ENCODE results near the gene IPO9. TPM values are rescaled to one million over a fixed set of nuclear protein-coding genes. Genes with fewer than 3 reads are reported as not detected.

IPO9 gene
- total and polyA plus RNA-seq, 2 of the 4 experiments (the other 2 are of a cell fraction), result 14.0 to 23.4 TPM

DNA sequence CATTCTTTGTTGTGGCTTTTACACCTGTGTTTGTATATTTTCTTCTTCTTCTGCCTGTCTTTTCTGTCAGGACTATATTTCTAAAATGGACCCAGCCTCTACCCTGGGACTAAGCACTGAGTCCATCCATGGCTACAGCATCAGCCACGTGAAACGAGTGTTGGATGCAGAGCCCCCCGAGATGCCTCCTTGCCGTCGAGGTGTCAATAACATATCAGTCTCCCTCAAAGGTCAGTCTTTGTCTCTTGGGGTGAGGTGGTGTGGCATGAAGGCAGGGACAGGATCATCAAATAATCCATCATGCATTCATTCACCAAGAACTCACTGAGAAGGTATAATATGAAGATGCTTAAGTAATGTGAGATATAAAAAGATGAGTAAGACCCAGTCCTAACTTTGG, 19.1 kb upstream of the IPO9 start:
- H3K4ac ChIP-seq (ENCODE audit: low read depth, low read length), result no peak overlapping the region
- no peak overlapping the region for H2BK5ac ChIP-seq (ENCODE audit: low read depth, low read length, poor library complexity, severe bottlenecking)
- H3K4me2 ChIP-seq (ENCODE audit: low read depth, low read length), result no peak overlapping the region
- H3K18ac ChIP-seq (ENCODE audit: low read depth, low read length), result no peak overlapping the region
- H2BK15ac ChIP-seq (ENCODE audit: low read depth, low read length), result no peak overlapping the region
- no CpG with 5 or more reads among the region's 5 CpGs for WGBS, 2 experiments (ENCODE audit: extremely low coverage in 2 of 2, insufficient read length in 1 of 2)
- no peaks in the 10 kb centered on the region for H4K20me1 ChIP-seq (ENCODE audit: insufficient read depth, low read length)
- H3K36me3 ChIP-seq (ENCODE audit: control insufficient read depth, insufficient read depth, low read length), result peaks cover 85% of the 10 kb centered on the region
- ChIA-PET CTCF (no interaction called here), POLR2A (ENCODE audit: unreplicated experiment) (no interaction called here)
- peaks cover 14% of the 10 kb centered on the region; the same call in 1 of the 2 replicates for H3K9me1 ChIP-seq (ENCODE audit: insufficient read depth, low read length)
- intact Hi-C loops (cut with micrococcal nuclease), result no loop called here
- no peak overlapping the region for H2AK5ac ChIP-seq (ENCODE audit: low read depth, low read length)
- no peak overlapping the region for H3K56ac ChIP-seq (ENCODE audit: extremely low read depth, insufficient read depth, low read length)
- H2AK9ac ChIP-seq (replicated peaks; ENCODE audit: low read depth, low read length, poor library complexity), result no peak overlapping the region
- no peak overlapping the region for H4K8ac ChIP-seq (ENCODE audit: low read depth in 2 of 2, low read length in 2 of 2)
- BruUV-seq (replicated peaks), result no TSS peak
- H3K4me1 ChIP-seq (ENCODE audit: control insufficient read depth, insufficient read depth, low read length), result no peaks in the 10 kb centered on the region
- peaks cover 18 to 31% of the 10 kb centered on the region in 2 experiments for H3K79me1 ChIP-seq (ENCODE audit: low read depth in 1 of 2, low read length in 2 of 2)
- no peaks in the 10 kb centered on the region for H3K9me3 ChIP-seq (ENCODE audit: control insufficient read depth, insufficient read depth, low read length)
- no peak overlapping the region for H4K91ac ChIP-seq (ENCODE audit: insufficient read depth, low read depth, low read length)
- H2BK20ac ChIP-seq (ENCODE audit: low read depth, low read length), result no peak overlapping the region
- no peak overlapping the region for H4K5ac ChIP-seq (ENCODE audit: low read depth, low read length)
- no peak overlapping the region for H3K9ac ChIP-seq (ENCODE audit: low read depth, low read length)
- H3K27ac ChIP-seq (ENCODE audit: insufficient read depth, low read length), result no peak overlapping the region
- no peak for TF ChIP-seq RAD21 (IDR thresholded peaks at IDR 0.05; ENCODE audit: low read length)
- no peak for TF ChIP-seq POLR2A (IDR thresholded peaks at IDR 0.05; ENCODE audit: low read depth, low read length)
- TF ChIP-seq, protein P1, sequence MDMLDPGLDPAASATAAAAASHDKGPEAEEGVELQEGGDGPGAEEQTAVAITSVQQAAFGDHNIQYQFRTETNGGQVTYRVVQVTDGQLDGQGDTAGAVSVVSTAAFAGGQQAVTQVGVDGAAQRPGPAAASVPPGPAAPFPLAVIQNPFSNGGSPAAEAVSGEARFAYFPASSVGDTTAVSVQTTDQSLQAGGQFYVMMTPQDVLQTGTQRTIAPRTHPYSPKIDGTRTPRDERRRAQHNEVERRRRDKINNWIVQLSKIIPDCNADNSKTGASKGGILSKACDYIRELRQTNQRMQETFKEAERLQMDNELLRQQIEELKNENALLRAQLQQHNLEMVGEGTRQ (IDR thresholded peaks at IDR 0.05; ENCODE audit: low read depth, low read length), result no peak
- TF ChIP-seq RFX5 (IDR thresholded peaks at IDR 0.05; ENCODE audit: low read depth, low read length), result no peak
- TF ChIP-seq FOS (IDR thresholded peaks at IDR 0.05; ENCODE audit: low read depth, low read length), result no peak
- TF ChIP-seq NFE2L2 (IDR thresholded peaks at IDR 0.05; ENCODE audit: low read depth, low read length), result no peak
- TF ChIP-seq MAZ (IDR thresholded peaks at IDR 0.05; ENCODE audit: borderline replicate concordance, low read depth, low read length), result no peak
- no peak overlapping the region for H2AFZ ChIP-seq (replicated peaks; ENCODE audit: low read length, poor library complexity)
- H3K4me3 ChIP-seq (ENCODE audit: insufficient read depth, low read depth, low read length), result no peak overlapping the region
- dilution Hi-C loops (cut with HindIII; ENCODE audit: low sequenced_read_pairs, unreplicated experiment), result no loop called here
- DNase-seq (no peak), ATAC-seq (ENCODE audit: low read depth) (no peak)
- no peaks in the 10 kb centered on the region for H3K27me3 ChIP-seq (ENCODE audit: control insufficient read depth, insufficient read depth, low read length)
- H2BK120ac ChIP-seq (ENCODE audit: low read depth, low read length), result no peak overlapping the region
- in situ Hi-C loops (cut with MboI; ENCODE audit: low sequenced_read_pairs), result no loop called here
- H3K14ac ChIP-seq (replicated peaks; ENCODE audit: low read depth, low read length), result no peak overlapping the region
- H3K23ac ChIP-seq (ENCODE audit: low read depth, low read length), result no peak overlapping the region
